ENCODE data around the gene CYP19A1.

CYP19A1 gene

GRCh38 chr15:51319539-51319938 is 18.9 kb downstream of the CYP19A1 start:
- Histone ChIP-seq H3K27me3 (ENCODE audit: insufficient read depth, low read length) (no peaks in the 10 kb centered on the region), H3K9me3 (ENCODE audit: low read length) (no peaks in the 10 kb centered on the region), H3K79me2 (ENCODE audit: insufficient read depth, low read length) (no peaks in the 10 kb centered on the region), H3K9ac (ENCODE audit: low read length) (no peak overlapping the region), H3F3A (ENCODE audit: insufficient read depth, low read length) (no peaks in the 10 kb centered on the region), H3K36me3 (ENCODE audit: insufficient read depth, low read length) (no peaks in the 10 kb centered on the region), H3K27ac (ENCODE audit: low read depth, low read length, poor library complexity, severe bottlenecking) (no peak overlapping the region), H3K4me3 (ENCODE audit: low read depth, low read length, poor library complexity, severe bottlenecking) (no peak overlapping the region), H3K4me1 (ENCODE audit: insufficient read depth, low read length, severe bottlenecking) (no peaks in the 10 kb centered on the region), H3K4me2 (ENCODE audit: low read length) (no peak overlapping the region), H4K20me1 (ENCODE audit: insufficient read depth, low read length) (no peaks in the 10 kb centered on the region), H3K9me2 (ENCODE audit: low read depth, low read length) (no peaks in the 10 kb centered on the region), H2AFZ (ENCODE audit: low read length) (no peak overlapping the region)
- no peak for TF ChIP-seq EZH2 (IDR thresholded peaks at IDR 0.05; ENCODE audit: borderline replicate concordance, low read length)
- TF ChIP-seq CTCF (IDR thresholded peaks at IDR 0.05; ENCODE audit: low read length), result no peak

GRCh38 chr15:51318382-51319150 is 19.8 kb downstream of the CYP19A1 start:
- Histone ChIP-seq H3K9me3 (ENCODE audit: low read length) (no peaks in the 10 kb centered on the region), H3K4me2 (ENCODE audit: low read length) (no peak overlapping the region), H3K9me2 (ENCODE audit: low read depth, low read length) (no peaks in the 10 kb centered on the region), H3F3A (ENCODE audit: insufficient read depth, low read length) (no peaks in the 10 kb centered on the region), H4K20me1 (ENCODE audit: insufficient read depth, low read length) (no peaks in the 10 kb centered on the region), H3K36me3 (ENCODE audit: insufficient read depth, low read length) (no peaks in the 10 kb centered on the region), H3K27ac (ENCODE audit: low read depth, low read length, poor library complexity, severe bottlenecking) (no peak overlapping the region), H3K27me3 (ENCODE audit: insufficient read depth, low read length) (no peaks in the 10 kb centered on the region), H3K4me3 (ENCODE audit: low read depth, low read length, poor library complexity, severe bottlenecking) (no peak overlapping the region), H3K9ac (ENCODE audit: low read length) (no peak overlapping the region), H3K79me2 (ENCODE audit: insufficient read depth, low read length) (no peaks in the 10 kb centered on the region), H2AFZ (ENCODE audit: low read length) (no peak overlapping the region), H3K4me1 (ENCODE audit: insufficient read depth, low read length, severe bottlenecking) (no peaks in the 10 kb centered on the region)
- TF ChIP-seq EZH2 (IDR thresholded peaks at IDR 0.05; ENCODE audit: borderline replicate concordance, low read length), result no peak
- no peak for TF ChIP-seq CTCF (IDR thresholded peaks at IDR 0.05; ENCODE audit: low read length)

- Histone ChIP-seq H3F3A (ENCODE audit: insufficient read depth, low read length) (no peaks in the 10 kb centered on the region), H3K36me3 (ENCODE audit: insufficient read depth, low read length) (no peaks in the 10 kb centered on the region), H3K4me2 (ENCODE audit: low read length) (no peak overlapping the region), H3K9me2 (ENCODE audit: low read depth, low read length) (no peaks in the 10 kb centered on the region), H3K79me2 (ENCODE audit: insufficient read depth, low read length) (no peaks in the 10 kb centered on the region), H3K27me3 (ENCODE audit: insufficient read depth, low read length) (no peaks in the 10 kb centered on the region), H3K4me1 (ENCODE audit: insufficient read depth, low read length, severe bottlenecking) (no peaks in the 10 kb centered on the region), H4K20me1 (ENCODE audit: insufficient read depth, low read length) (no peaks in the 10 kb centered on the region), H3K9ac (ENCODE audit: low read length) (no peak overlapping the region), H3K9me3 (ENCODE audit: low read length) (no peaks in the 10 kb centered on the region), H3K4me3 (ENCODE audit: low read depth, low read length, poor library complexity, severe bottlenecking) (no peak overlapping the region), H2AFZ (ENCODE audit: low read length) (no peak overlapping the region), H3K27ac (ENCODE audit: low read depth, low read length, poor library complexity, severe bottlenecking) (no peak overlapping the region)
- TF ChIP-seq EZH2 (IDR thresholded peaks at IDR 0.05; ENCODE audit: borderline replicate concordance, low read length) (no peak), CTCF (IDR thresholded peaks at IDR 0.05; ENCODE audit: low read length) (no peak)
These were observed 21.8 kb downstream of the CYP19A1 start for GRCh38 chr15:51316636-51317035.

Measured in OCI-LY1 (cell line).